Natural killer cell treated with Interleukin-12 subunit alpha and Interleukin-12 subunit beta and Interleukin-15 and Interleukin-18, amount 100 ng/mL, for 72 hours (primary cell): ENCODE results near the gene NR2C2AP. TPM values are rescaled to one million over a fixed set of nuclear protein-coding genes. Genes with fewer than 3 reads are reported as not detected.
"Not testable (repeated sequence)": the region's sequence is repeated elsewhere in the genome, so short reads cannot be mapped to it uniquely, and the experiment has no call there.

Experiments
- ATAC-seq, 2 donors: fragments of 150-1000 bp; cut with Tn5 transposase in 1 of 2; sonication (Bioruptor Pico), chemical (Tn5 transposase) in 1 of 2; 2 replicates each; pipeline ENCODE4 v1.10.0; 2021
- DNase-seq: peaks from one replicate; pipeline ENCODE4 v3.0.0; 2022; ENCODE audit warnings: low spot score
- H3K27ac Mint-ChIP-seq, 2 donors: 1 replicate in 1 of 2; 2 replicates in 1 of 2; pipeline ENCODE4 v1.8.0; 2022; ENCODE audit warnings: mixed read lengths in 2 of 2, mild to moderate bottlenecking in 1 of 2, moderate library complexity in 1 of 2
- H3K27me3 Mint-ChIP-seq, 2 donors: 1 replicate in 1 of 2; 2 replicates in 1 of 2; pipeline ENCODE4 v1.8.0; 2022; ENCODE audit warnings: mixed read lengths in 2 of 2
- H3K36me3 Mint-ChIP-seq: one replicate; pipeline ENCODE4 v1.8.0; 2022; ENCODE audit warnings: mixed read lengths
- H3K4me1 Mint-ChIP-seq, 2 donors: 1 replicate in 1 of 2; 2 replicates in 1 of 2; pipeline ENCODE4 v1.8.0; 2022; ENCODE audit warnings: low read depth in 2 of 2, mixed read lengths in 2 of 2, mild to moderate bottlenecking in 1 of 2
- H3K4me3 Mint-ChIP-seq: one replicate; pipeline ENCODE4 v1.8.0; 2022; ENCODE audit warnings: mixed read lengths
- H3K9me3 Mint-ChIP-seq: 2 replicates; pipeline ENCODE4 v1.8.0; 2022; ENCODE audit warnings: mixed read lengths
- total RNA-seq, 2 donors: library from RNA; stranded (reverse); gene quantifications; one replicate each; pipeline ENCODE4 v1.2.3, GENCODE V29; 2022

The NR2C2AP gene
- total RNA-seq, 2 donors from 2014 or later: 34.0 to 71.0 TPM

GRCh38 chr19:19224852-19225494, 21.8 kb upstream of the NR2C2AP start:
- ATAC-seq: peak; percentile 86 to 90

DNA sequence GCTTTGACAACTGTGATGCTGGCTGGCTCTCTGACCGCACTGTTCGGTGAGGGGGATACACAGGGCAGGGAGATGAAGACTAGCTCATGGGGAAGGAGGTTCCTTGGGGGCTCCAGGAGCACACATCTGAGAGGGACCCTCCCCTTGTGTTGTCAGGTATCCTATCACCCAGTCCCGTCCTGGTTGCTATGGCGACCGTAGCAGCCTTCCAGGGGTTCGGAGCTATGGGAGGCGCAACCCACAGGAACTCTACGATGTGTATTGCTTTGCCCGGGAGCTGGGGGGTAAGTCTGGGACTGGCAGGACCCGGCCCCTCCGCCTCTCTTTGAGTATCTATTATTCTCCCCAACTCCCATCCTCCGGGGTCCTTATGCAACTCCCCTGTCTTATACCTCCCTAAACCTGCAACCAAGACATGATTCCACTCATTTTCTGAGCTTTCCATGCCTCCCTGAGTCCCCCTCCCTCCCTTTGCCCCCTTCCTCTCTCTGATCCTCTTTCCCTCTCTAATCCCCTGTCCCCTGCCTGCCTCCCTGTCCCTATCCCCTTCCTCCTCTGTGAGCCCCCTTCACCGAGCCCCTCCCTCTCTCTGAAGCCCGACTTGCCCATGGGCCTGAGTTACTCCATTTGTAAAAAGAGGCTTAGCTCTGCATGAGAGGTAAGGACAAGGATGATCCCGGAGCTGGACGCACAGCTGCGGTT, 21.1 kb upstream of the NR2C2AP start:
- Mint-ChIP-seq H3K27me3 (peaks cover 0 to 9% of the 10 kb centered on the region in 2 donors), H3K4me3 (no peak overlapping the region), H3K27ac (no peak overlapping the region), H3K9me3 (no peaks in the 10 kb centered on the region), H3K4me1 (peaks cover 0 to 9% of the 10 kb centered on the region in 2 donors), H3K36me3 (no peaks in the 10 kb centered on the region)
- DNase-seq: no peak
- ATAC-seq: no peak

More at GRCh38 chr19:19224852-19225494, 21.8 kb upstream of the NR2C2AP start:
- Mint-ChIP-seq H3K4me1 (peaks cover 0 to 9% of the 10 kb centered on the region in 2 donors), H3K27me3 (peaks cover 0 to 9% of the 10 kb centered on the region in 2 donors), H3K4me3 (peak overlapping the region; percentile 70), H3K36me3 (no peaks in the 10 kb centered on the region), H3K9me3 (no peaks in the 10 kb centered on the region), H3K27ac (no peak overlapping the region)
- DNase-seq: peak; percentile 79

DNA sequence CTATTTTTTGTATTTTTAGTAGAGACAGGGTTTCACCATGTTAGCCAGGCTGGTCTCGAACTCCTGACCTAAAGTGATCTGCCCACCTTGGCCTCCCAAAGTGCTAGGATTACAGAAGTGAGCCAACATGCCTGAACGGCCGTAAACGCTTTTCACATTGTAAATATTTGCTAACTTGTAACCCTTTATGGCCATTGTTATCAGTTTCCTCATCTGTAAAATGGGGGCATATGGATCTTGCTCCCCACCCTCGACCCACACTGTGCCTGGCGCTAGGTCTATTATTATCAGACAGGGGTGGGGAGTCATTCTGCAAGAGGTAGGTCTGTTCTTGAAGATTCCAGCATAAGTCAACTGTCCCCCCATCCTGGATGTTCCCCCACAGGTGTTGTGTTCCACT, 20.4 kb upstream of the NR2C2AP start:
- peaks cover 0 to 9% of the 10 kb centered on the region in 2 donors for H3K4me1 Mint-ChIP-seq
- no peak overlapping the region for H3K27ac Mint-ChIP-seq
- no peak overlapping the region for H3K4me3 Mint-ChIP-seq
- no peak for ATAC-seq
- peaks cover 2 to 3% of the 10 kb centered on the region in 2 donors for H3K27me3 Mint-ChIP-seq
- H3K9me3 Mint-ChIP-seq: no peaks in the 10 kb centered on the region
- H3K36me3 Mint-ChIP-seq: no peaks in the 10 kb centered on the region
- DNase-seq: no peak

DNA sequence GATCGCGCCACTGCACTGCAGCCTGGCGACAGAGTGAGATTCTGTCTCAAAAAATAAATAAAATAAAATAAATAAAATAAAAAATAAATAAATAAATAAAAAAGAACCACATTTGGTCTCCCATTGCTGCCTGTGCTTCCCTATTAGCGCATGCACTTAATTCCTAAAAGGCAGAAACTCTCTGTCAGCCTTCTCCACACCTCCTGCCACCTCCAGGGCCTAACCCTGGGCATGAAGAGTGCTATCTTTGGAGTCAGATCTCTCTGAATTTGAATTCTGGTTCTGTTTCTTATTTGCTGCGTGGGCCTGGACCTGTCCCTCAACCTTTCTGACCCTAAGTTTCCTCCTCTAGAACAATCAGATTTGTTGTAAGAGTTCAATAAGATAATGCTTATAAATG, 19.8 kb upstream of the NR2C2AP start:
- Mint-ChIP-seq H3K9me3 (no peaks in the 10 kb centered on the region), H3K27ac (no peak overlapping the region), H3K36me3 (no peaks in the 10 kb centered on the region), H3K4me1 (peaks cover 0 to 9% of the 10 kb centered on the region in 2 donors), H3K4me3 (no peak overlapping the region), H3K27me3 (peaks cover 0 to 2% of the 10 kb centered on the region in 2 donors)
- no peak for ATAC-seq
- no peak for DNase-seq

DNA sequence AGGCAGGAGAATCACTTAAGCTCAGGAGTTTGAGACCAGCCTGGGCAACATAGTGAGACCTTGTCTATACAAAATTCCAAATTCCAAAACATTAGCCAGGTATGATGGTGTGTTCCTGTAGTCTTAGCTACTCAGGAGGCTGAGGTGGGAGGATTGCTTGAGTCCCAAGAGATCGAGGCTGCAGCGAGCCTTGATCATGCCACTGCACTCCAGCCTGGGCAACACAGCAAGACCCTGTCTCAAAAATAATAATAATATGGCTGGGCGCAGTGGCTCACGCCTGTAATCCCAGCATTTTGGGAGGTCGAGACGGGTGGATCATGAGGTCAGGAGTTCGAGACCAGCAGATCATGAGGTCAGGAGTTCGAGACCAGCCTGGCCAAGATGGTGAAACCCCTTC, 17.8 kb upstream of the NR2C2AP start:
- H3K27me3 Mint-ChIP-seq, H3K9me3 Mint-ChIP-seq, H3K27ac Mint-ChIP-seq, H3K4me3 Mint-ChIP-seq, H3K4me1 Mint-ChIP-seq, H3K36me3 Mint-ChIP-seq, DNase-seq, ATAC-seq: not testable (repeated sequence)

DNA sequence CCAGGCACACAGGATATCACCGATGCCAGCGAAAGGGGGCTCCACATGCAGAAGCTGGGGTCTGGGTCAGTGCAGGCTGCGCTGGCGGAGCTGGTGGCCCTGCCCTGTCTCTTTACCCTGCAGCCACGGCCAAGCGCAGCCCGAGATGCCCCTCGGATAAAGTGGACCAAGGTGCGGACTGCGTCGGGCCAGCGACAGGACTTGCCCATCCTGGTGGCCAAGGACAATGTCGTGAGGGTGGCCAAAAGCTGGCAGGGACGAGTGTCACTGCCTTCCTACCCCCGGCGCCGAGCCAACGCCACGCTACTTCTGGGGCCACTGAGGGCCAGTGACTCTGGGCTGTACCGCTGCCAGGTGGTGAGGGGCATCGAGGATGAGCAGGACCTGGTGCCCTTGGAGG, 15.7 kb upstream of the NR2C2AP start:
- Mint-ChIP-seq H3K9me3 (no peaks in the 10 kb centered on the region), H3K27ac (no peak overlapping the region), H3K4me1 (peaks cover 3 to 6% of the 10 kb centered on the region in 2 donors), H3K4me3 (no peak overlapping the region), H3K36me3 (no peaks in the 10 kb centered on the region), H3K27me3 (peaks cover 9 to 20% of the 10 kb centered on the region in 2 donors)
- ATAC-seq (peak in 1 of 2 donors; percentile 20), DNase-seq (no peak)

DNA sequence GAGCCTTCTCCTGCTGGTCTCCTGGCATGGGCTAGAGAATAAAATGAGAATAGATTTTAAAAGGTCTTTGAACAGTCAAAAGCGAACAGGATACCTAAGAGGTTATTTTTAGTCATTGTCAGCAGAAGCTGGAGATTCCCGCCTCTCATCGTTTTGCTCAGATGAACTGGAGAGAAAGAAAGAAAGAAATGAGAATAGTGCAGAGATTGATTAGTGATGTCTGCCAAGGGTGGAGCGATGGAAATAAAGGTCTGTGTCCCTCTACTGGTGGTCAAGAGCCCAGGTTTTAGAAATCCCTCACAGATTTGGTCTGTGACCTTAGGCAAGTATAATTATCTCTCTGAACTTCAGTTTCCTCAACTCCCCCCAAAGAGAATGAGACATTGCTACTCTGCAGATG, 13.9 kb upstream of the NR2C2AP start:
- H3K4me3 Mint-ChIP-seq: no peak overlapping the region
- peaks cover 8 to 10% of the 10 kb centered on the region in 2 donors for H3K4me1 Mint-ChIP-seq
- H3K27me3 Mint-ChIP-seq: peaks cover 18 to 30% of the 10 kb centered on the region in 2 donors
- DNase-seq (no peak), ATAC-seq (no peak)
- H3K27ac Mint-ChIP-seq: no peak overlapping the region
- H3K9me3 Mint-ChIP-seq: no peaks in the 10 kb centered on the region
- H3K36me3 Mint-ChIP-seq: no peaks in the 10 kb centered on the region

DNA sequence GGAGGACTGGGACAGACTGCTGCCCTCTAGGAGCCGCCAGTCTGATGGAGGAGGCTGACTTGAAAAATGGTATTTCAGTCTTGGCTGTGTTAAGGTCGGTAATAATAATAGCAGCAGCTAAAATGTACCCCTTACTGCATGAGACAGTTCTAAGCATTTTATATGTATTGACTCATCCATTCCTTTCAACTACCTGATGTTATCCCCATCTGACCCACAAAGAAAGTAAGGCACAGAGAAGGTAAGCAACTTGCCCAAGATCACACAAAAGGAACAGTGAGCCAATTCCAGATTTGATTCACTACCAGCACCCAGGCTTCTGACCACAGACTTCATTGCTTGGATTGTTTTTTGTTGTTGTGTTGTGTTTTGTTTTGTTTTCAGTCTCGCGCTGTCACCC, 12.6 kb upstream of the NR2C2AP start:
- H3K36me3 Mint-ChIP-seq: no peaks in the 10 kb centered on the region
- ATAC-seq (no peak), DNase-seq (no peak)
- H3K27ac Mint-ChIP-seq: no peak overlapping the region
- H3K9me3 Mint-ChIP-seq: no peaks in the 10 kb centered on the region
- no peak overlapping the region for H3K4me3 Mint-ChIP-seq
- peaks cover 8 to 10% of the 10 kb centered on the region in 2 donors for H3K4me1 Mint-ChIP-seq
- peaks cover 18 to 34% of the 10 kb centered on the region in 2 donors for H3K27me3 Mint-ChIP-seq

DNA sequence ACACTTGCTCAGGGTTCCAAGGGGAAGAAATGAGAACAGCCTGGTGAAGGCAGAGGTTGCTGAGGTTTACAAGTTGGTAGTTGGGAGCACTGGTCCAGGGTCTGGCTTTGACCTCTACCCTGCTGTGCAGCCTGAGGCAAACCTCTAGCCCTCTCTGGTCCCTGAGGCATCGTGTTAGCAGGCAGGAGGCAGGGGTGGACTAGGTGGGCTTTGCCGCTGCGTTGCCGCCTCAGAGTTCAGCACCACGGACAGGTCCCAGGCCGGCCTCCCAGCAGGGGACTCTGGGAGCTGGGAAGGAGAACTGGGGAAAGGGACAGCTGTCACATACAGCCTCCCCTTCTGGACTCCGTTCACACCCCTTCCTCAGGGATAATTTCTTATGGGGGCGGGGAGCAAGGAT, 11.7 kb upstream of the NR2C2AP start:
- ATAC-seq: no peak
- H3K4me1 Mint-ChIP-seq: peaks cover 8 to 10% of the 10 kb centered on the region in 2 donors
- H3K4me3 Mint-ChIP-seq: no peak overlapping the region
- peaks cover 18 to 39% of the 10 kb centered on the region in 2 donors for H3K27me3 Mint-ChIP-seq
- no peaks in the 10 kb centered on the region for H3K36me3 Mint-ChIP-seq
- H3K9me3 Mint-ChIP-seq: no peaks in the 10 kb centered on the region
- no peak for DNase-seq
- peak overlapping the region in 1 of 2 donors; percentile 14 for H3K27ac Mint-ChIP-seq

- Mint-ChIP-seq H3K4me3 (no peak overlapping the region), H3K4me1 (peaks cover 8 to 10% of the 10 kb centered on the region in 2 donors), H3K27me3 (peaks cover 18 to 39% of the 10 kb centered on the region in 2 donors), H3K27ac (peak overlapping the region in 1 of 2 donors; percentile 14), H3K36me3 (no peaks in the 10 kb centered on the region), H3K9me3 (no peaks in the 10 kb centered on the region)
- ATAC-seq (no peak), DNase-seq (no peak)
Measured at GRCh38 chr19:19214159-19214490, 10.9 kb upstream of the NR2C2AP start.

GRCh38 chr19:19213426-19214158, 10.4 kb upstream of the NR2C2AP start:
- DNase-seq (no peak), ATAC-seq (no peak)
- Mint-ChIP-seq H3K27ac (peak overlapping the region in 1 of 2 donors; percentile 14), H3K9me3 (no peaks in the 10 kb centered on the region), H3K4me1 (peaks cover 8 to 10% of the 10 kb centered on the region in 2 donors), H3K27me3 (peaks cover 18 to 37% of the 10 kb centered on the region in 2 donors), H3K36me3 (no peaks in the 10 kb centered on the region), H3K4me3 (no peak overlapping the region)

GRCh38 chr19:19212916-19213315, 9.7 kb upstream of the NR2C2AP start:
- Mint-ChIP-seq H3K27ac (no peak overlapping the region), H3K27me3 (peaks cover 18 to 37% of the 10 kb centered on the region in 2 donors), H3K4me1 (peaks cover 9 to 10% of the 10 kb centered on the region in 2 donors), H3K4me3 (no peak overlapping the region), H3K9me3 (no peaks in the 10 kb centered on the region), H3K36me3 (no peaks in the 10 kb centered on the region)
- DNase-seq: no peak
- ATAC-seq: no peak

GRCh38 chr19:19211499-19212420, 8.5 kb upstream of the NR2C2AP start, which contains the start of gene NCAN:
Gene NCAN (plus strand): TSS chr19:19211958. CDS start chr19:19216954, 4,996 bp downstream.
- DNase-seq: no peak
- ATAC-seq: no peak
- Mint-ChIP-seq H3K9me3 (no peaks in the 10 kb centered on the region), H3K27ac (no peak within 1 kb of the TSS), H3K27me3 (peaks cover 18 to 32% of the 10 kb centered on the region in 2 donors), H3K36me3 (no peaks in the 10 kb centered on the region), H3K4me3 (no peak within 1 kb of the TSS), H3K4me1 (peaks cover 20 to 22% of the 10 kb centered on the region in 2 donors)
